NCI-H2196 treated with DMSO at 0.1 percent for 48 hours (cell line): ENCODE data around the gene SAMD7.
A peak's percentile ranks its signal among the peaks of the same experiment; 100 is the strongest.

Experiments
- DNase-seq: peaks from one replicate; lab custom pipeline; 2025; ENCODE audit not compliant: unreplicated experiment; lab: John Stamatoyannopoulos, UW

Gene SAMD7

DNA sequence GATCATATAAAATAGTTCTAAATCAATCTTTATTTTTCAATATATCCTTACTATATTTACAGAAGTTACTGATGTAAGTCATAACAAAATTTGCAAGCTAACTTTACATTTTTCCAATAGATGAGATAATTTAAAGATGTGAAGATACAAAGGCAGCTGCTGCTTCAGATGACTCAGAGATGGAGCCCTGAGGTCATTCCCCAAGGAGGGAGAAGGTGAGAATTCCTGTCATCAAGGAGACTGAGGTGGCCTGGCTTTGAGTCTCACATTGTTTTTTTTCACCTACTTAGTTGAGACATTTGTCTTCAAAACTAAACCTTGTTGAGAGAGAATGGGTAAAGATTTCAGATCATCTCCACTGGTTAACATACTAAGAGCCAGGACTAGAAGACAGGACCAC lies 3.9 kb upstream of the SAMD7 start:
- DNase-seq: no peak

DNA sequence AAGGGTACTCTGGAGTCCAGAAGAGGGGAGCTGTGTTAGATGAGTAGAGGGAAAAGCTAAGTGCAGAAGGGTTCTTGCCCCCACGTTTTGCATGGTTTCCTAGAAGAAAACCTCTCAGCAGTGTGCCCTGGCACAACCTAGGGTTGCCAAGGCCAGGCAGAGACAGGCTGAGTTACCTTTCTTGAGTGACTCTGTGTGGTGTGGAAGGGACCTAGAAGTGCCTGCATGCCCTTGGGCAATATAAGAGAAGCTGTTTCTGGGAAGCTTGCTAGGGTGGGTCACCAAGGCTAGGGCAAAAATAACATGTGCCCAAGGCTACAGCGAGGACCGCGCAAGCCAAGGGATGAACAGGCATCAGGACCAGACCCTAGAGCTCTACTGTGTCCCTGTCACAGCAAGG lies 3.4 kb upstream of the SAMD7 start:
- DNase-seq: no peak

GRCh38 chr3:169913323-169913722 lies 2.0 kb downstream of the SAMD7 start:
- DNase-seq: no peak

DNA sequence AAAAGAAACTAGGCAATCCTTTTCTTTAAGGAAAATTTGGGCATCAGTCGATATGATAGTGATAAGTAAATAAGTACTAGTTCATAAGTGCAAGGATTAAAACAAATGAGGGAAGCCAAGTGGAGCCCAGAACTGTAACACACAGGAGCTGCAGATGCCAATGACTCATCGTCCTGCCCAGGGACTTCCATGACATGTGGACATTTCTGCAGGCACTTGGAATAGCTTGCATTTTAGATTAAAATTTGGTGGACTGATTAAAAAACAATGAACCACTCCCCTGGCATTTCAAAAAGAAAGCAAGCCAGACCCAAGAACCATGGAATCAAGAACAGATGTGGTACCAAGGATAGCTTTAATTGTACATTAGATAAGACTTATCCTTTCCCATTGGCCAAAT lies 2.9 kb downstream of the SAMD7 start:
- DNase-seq: no peak

DNA sequence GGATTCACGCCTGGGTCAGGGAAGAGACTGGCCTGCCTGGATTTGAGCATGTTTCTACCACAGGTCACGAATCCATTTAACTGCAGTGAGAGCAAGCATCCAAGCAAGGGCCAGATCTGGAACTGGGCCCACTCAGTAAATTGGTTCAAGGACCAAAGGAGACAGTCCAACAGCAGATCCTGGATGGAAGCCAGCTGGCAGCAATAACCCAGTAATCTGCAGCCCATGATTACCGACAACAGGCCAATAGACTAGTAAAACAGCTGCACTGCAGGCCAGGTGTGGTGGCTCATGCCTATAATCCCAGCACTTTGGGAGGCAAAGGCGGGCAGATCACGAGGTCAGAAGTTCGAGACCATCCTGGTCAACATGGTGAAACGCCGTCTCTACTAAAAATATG lies 11.8 kb downstream of the SAMD7 start:
- peak; percentile 93 for DNase-seq

GRCh38 chr3:169923831-169924230 lies 12.5 kb downstream of the SAMD7 start:
- no peak for DNase-seq

GRCh38 chr3:169929830-169930519 lies 18.6 kb downstream of the SAMD7 start:
- no peak for DNase-seq

- no peak for DNase-seq
Measured at GRCh38 chr3:169930843-169931242, 19.5 kb downstream of the SAMD7 start.

GRCh38 chr3:169931747-169932520 lies 20.6 kb downstream of the SAMD7 start:
- DNase-seq: no peak

DNA sequence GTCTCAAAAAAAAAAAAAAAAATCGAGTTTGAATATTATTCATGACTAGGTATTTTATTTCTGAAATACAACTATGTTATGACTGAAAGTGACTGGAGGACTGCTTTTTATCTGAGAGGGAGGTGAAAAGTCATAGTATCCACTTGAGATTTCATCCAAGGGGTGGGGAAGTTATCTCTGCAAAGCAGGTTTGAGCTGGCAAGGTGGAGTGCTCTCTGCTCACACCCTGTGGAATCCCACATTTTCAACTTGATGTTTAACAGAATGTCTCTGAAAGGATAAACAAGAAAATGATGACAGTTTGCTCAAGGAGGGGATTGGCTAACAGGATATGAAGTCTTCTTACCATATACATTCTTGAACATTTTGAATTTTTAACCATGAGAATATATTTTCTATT lies 27.9 kb downstream of the SAMD7 start:
- no peak for DNase-seq

DNA sequence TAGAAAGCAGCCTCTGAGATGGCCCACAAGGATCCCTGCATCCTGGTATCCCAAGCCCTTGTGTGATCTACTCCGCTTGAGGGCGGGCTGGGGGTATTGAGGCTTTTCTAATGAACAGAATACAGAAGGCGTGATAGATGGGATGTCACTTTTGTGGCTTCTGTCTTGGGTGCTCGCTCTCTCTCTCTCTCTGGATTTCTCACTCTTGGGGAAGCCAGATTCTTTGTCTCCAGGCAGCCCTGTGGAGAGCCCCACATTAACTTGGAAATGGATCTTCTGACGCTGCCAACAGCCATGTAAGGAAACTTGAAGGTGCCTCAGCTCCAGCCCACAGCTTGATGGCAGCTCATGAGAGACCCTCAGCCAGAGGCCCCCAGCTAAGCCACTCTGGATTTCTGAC lies 28.4 kb downstream of the SAMD7 start:
- DNase-seq: no peak

GRCh38 chr3:169940470-169941181 lies 29.3 kb downstream of the SAMD7 start:
- no peak for DNase-seq

GRCh38 chr3:169945313-169945712 lies 33.9 kb downstream of the SAMD7 start:
- DNase-seq: no peak

GRCh38 chr3:169946336-169946735 lies 35.0 kb downstream of the SAMD7 start:
- DNase-seq: no peak

DNA sequence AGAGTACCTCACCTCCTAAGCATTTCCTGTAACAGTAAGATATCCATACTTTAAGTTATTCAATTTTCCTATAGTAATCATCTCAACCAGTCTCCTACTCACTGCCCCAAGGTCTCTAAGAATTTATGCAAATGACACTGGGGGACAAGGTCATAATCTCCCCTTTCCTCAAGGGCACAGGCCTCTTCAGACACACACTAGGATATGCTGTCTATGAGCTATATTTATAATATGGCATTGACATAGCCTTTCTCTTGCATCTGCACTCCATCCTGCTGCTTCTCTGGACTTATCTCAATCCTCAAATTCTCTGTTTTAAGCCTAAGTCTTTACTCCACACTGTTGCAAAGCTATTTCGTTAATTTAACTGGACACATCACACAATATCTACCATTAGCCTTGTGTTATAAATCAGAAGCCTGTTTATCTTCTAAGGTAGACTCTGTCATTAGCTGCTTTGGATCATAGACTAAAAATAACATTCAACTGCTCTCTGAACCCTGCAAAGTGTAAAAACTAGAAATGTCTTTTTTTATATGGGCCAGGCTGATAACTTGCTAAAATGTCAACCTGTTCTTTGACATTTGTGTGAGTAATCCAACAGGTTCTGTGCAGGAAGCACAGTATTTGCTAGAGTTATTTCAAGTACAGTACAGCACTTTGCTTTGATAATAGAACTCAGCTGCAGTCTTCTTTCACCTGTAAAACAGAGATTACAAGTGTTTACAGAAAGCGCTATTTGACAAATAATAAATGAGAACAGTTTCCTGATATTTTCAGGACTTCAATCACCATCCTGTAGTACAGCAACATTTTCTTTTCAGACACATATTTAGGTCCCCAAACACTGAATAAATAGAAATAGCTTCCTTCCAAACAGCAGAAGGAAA lies 37.4 kb downstream of the SAMD7 start:
- DNase-seq: no peak

DNA sequence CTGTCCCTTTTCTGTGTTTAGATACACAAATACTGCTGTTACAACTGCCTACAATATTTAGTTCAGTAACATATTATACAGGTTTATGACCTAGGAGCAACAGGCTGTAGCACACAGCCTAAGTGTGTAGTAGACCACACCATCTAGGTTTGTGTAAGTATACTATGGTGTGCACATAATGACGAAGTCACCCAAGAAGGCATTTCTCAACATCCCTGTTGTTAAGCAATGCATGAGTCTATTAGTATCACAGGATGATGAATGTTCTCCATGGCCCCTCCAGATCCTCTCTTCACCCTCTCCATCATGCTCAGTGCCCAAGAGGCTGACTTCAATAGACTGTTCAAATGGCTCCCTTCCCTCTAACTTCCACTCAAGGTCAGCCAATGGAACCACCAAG lies 40.7 kb downstream of the SAMD7 start:
- no peak for DNase-seq

GRCh38 chr3:169953462-169954141 lies 42.2 kb downstream of the SAMD7 start:
- DNase-seq: no peak

DNA sequence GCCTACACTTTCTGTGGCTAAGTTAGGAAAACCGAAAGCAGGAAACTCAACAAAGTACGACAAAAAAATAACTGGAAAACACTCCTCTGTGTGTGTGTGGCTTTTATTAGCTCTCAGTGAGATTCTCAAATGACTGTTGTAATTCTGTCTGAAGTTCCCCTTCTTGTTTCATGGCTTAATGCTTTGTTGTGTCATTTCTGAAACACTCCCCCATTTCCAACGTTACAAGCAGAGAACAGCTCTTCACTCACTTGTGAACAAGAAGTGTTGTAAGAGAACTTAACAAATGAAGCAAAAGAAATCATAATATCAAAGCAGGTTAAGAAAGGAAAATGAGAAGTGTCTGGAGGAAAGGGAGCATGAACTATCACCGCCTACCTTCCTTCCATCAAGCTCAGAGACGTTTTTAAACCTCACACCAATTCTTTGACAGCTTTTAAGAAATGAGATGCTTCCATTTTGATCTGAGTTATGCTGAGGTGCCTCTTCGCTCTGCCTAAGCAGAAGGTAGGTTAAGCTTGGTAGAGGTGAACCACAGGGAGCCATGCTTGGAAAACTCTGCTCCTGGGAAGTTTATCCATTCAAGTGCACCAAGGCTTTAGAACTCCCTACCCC lies 42.9 kb downstream of the SAMD7 start:
- no peak for DNase-seq

DNA sequence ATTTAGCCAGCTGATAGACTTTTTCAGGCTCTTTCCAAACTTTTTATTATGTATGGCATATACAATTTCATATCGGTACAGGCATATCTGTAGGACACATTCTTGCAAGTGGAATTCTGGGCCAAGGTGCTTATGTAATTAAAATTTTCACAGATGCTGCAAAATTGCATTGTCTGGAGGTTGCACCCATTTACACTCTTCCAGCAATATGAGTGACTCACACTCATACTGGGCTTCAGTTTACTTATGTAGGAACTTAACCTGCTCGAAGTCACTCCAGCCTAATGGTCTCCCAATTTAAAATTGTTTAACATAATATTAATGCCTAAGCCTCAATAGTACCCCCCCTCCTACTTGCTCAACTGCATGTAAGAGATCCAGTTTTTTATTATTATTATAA lies 44.0 kb downstream of the SAMD7 start:
- DNase-seq: no peak

DNA sequence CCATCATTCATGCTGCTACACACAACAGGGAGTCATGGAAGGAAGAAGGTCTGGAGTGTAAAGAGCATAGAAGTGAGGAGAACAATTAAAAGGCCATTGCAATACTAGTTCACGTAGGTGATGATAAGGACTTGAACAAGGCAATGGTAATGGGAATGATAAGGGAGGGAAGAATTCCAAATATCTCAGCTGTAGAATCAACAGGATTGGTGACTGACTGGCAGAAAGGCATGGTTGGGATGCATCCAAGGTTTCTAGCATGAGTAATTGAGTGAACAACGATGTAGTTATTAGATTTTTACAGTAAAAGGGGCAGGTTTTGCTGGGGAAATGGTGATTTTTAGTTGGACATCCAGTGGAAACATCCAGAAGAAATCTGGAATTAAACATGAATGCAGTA lies 52.8 kb downstream of the SAMD7 start:
- DNase-seq: no peak
